Testis (tissue), 3 donors: ENCODE data around the gene ASAP2. TPM values are rescaled to one million over a fixed set of nuclear protein-coding genes. Genes with fewer than 3 reads are reported as not detected.

Experiments
- DNase-seq: peaks from one replicate; pipeline ENCODE4 v3.0.0-alpha.2; 2019
- H3K27ac ChIP-seq, 2 donors: fragments of 200-600 bp; sonication (generic); one replicate each; pipeline ENCODE4 v1.5.1; 2019
- H3K27me3 ChIP-seq: fragments of 200-600 bp; sonication (generic); one replicate; pipeline ENCODE4 v1.5.1; 2019
- H3K36me3 ChIP-seq: fragments of 200-600 bp; sonication (generic); one replicate; pipeline ENCODE4 v1.5.1; 2017; ENCODE audit warnings: low read depth; ENCODE audit errors: missing control alignments
- H3K4me1 ChIP-seq: fragments of 200-600 bp; sonication (generic); one replicate; pipeline ENCODE4 v1.5.1; 2019
- H3K4me3 ChIP-seq, 2 donors: fragments of 200-600 bp; sonication (generic); one replicate each; pipeline ENCODE4 v1.5.1; 2017 to 2019
- H3K9me3 ChIP-seq: fragments of 200-600 bp; sonication (generic); one replicate; pipeline ENCODE4 v1.5.1; 2017
- POLR2A ChIP-seq: fragments of 450-650 bp; IDR thresholded peaks from one replicate; pipeline ENCODE4 v1.6.1; 2017; ENCODE audit warnings: antibody characterized with exemption, mild to moderate bottlenecking, moderate library complexity
- WGBS, 2 donors: methylation state at CpG; one replicate each; pipeline ENCODE4 v1.1.5; 2018; 5-methylcytosine and 5-hydroxymethylcytosine counted together
- intact Hi-C: fragments of 100-400 bp; cut with DNase I; formaldehyde crosslinking; loops from one replicate; pipeline ENCODE4 v1.15.1; 2023; ENCODE audit warnings: low total_unique reads
- polyA plus RNA-seq: library from polyadenylated mRNA; stranded (reverse); fragments of 350-450 nt; fragmentation: Illumina TruSeq; extraction: RNeasy Lipid Tissue Mini Kit (QIAGEN cat#74804); gene quantifications from one replicate; pipeline ENCODE4 v1.2.3, GENCODE V29; 2014; ENCODE audit warnings: low read depth, low replicate concordance; ENCODE audit not compliant: insufficient read depth
- total RNA-seq, 2 donors: library from RNA; depleted of rRNA; stranded (reverse); fragments of >200 nt; gene quantifications; one replicate each; pipeline ENCODE4 v1.2.3, GENCODE V29; 2016
- TF ChIP-seq, protein P1 (sequence below), 3 experiments: fragments of 450-650 bp in 2 of 3; fragments of 200-600 bp in 1 of 3; sonication (generic) in 1 of 3; IDR thresholded peaks; one replicate each; pipeline ENCODE4 v1.5.1; 2016 to 2019; ENCODE audit warnings: antibody characterized with exemption in 3 of 3, mild to moderate bottlenecking in 2 of 3, moderate library complexity in 1 of 3

The ASAP2 gene
- total and polyA plus RNA-seq, 3 donors from 2014 or later = 42.4 to 87.2 (median 79.0) TPM

DNA sequence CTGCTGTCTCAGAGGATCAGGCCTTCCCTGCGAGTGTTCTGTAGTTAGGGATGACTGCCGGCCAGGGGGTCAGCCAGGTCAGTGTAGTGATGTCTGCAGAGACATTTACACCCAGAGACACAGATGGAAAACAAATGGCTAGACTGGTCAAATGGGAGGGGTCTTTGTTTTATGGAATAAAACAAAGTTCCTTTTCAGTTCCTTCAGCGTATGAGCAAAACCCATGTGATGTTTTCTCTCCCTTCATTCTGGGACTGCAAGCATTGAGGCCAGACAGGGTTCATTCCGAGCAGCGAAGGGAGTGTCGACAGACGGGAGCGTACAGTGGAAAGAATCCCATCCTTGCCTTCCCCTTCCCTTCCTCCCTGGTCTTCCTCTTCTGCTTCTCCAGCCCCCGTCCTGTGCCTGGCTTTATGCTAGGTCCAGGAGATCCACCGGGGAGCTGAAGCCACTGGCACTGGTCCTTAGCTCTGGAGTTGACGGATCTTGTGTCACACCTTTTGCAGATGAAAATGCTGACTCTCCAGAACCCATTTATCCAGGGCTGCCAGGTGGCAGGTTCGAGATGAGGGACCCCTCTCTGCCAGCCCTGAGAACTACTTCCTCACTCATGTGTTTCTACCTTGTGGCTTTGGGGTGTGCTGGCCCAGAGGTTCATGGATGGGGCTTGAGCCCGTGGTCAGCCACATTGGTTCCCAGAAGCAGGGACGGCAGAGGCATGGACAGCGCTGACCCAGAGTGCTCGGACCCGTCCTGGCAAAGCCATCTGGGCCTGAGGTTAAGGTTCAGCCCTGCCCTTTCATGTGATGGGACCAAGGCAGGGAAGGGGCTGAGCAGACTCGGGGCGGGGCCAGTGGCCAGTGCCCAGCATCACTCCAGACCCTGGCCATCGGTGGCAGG lies 192.5 kb downstream of the ASAP2 start:
- H3K27ac ChIP-seq = no peak overlapping the region
- H3K27me3 ChIP-seq = no peaks in the 10 kb centered on the region
- WGBS, 2 donors = 76 to 81% methylated on average over 17 to 20 of the region's 20 CpGs
- H3K9me3 ChIP-seq = no peaks in the 10 kb centered on the region
- DNase-seq = no peak
- intact Hi-C loops = no loop called here
- TF ChIP-seq, protein P1, sequence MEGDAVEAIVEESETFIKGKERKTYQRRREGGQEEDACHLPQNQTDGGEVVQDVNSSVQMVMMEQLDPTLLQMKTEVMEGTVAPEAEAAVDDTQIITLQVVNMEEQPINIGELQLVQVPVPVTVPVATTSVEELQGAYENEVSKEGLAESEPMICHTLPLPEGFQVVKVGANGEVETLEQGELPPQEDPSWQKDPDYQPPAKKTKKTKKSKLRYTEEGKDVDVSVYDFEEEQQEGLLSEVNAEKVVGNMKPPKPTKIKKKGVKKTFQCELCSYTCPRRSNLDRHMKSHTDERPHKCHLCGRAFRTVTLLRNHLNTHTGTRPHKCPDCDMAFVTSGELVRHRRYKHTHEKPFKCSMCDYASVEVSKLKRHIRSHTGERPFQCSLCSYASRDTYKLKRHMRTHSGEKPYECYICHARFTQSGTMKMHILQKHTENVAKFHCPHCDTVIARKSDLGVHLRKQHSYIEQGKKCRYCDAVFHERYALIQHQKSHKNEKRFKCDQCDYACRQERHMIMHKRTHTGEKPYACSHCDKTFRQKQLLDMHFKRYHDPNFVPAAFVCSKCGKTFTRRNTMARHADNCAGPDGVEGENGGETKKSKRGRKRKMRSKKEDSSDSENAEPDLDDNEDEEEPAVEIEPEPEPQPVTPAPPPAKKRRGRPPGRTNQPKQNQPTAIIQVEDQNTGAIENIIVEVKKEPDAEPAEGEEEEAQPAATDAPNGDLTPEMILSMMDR (IDR thresholded peaks at IDR 0.05) = no peak
- TF ChIP-seq POLR2A = no peak
- no peak overlapping the region for H3K4me3 ChIP-seq
- no peaks in the 10 kb centered on the region for H3K36me3 ChIP-seq
- no peaks in the 10 kb centered on the region for H3K4me1 ChIP-seq

DNA sequence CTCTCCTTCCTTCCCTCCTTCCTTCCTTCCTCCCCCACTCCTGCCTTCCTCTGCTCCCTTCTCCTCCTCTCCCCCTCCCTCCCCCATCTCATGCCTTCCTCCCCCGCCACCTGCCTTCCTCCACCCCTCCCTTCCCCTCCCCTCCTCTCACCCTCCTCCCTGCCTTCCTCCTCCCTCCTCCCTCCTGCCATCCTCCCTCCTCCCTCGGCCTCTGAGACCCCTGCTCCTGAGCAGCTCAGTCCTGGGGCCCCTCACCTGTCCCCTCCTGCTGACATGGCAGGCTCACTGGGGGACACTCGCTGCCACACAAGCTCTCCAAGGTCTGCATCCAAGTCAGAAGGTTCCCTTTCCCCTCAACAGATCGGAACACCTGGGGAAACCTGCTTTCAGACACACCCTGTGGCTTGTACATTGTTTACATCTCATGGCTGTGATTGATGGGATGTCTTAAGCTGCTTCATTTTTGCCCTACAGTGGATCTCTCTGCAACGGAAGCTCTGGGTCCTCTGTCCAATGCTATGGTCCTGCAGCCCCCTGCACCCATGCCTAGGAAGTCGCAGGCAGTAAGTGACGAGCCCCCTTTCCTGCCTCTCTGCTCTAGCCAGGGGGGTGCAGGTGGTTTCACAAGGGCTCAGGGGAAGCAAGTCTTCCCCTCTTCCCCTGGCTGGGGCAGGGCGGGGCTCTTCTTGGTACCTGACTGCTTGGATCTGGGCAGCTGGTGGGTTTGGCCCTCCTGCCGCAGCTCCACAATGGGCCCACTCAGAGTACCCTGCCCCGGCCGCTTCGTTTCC lies 193.9 kb downstream of the ASAP2 start:
- TF ChIP-seq, protein P1 (IDR thresholded peaks at IDR 0.05) = no peak
- no peak for TF ChIP-seq POLR2A
- intact Hi-C loops = no loop called here

DNA sequence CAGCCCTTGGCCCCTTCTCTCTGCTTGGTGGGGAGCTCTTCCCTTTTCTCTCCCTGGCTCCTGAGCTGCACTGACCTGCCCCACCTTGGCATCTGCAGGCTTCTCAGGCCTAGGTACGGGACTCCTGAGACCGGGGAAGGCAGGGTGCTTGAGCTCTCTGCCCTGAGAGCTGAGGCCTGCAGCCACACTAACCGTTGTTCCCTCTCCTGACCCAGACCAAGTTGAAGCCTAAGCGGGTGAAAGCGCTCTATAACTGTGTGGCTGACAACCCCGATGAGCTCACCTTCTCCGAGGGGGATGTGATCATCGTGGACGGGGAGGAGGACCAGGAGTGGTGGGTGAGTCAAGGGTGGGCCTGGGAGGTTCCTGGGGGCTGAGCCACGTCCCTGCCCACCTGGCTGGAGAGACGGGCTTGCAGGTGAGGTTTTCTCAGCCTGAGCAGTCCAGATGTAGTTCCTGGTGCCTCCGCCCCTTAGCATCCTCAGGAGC lies 194.5 kb downstream of the ASAP2 start:
- no peaks in the 10 kb centered on the region for H3K4me1 ChIP-seq
- no peak for DNase-seq
- no peaks in the 10 kb centered on the region for H3K27me3 ChIP-seq
- TF ChIP-seq POLR2A = no peak
- TF ChIP-seq, protein P1 (IDR thresholded peaks at IDR 0.05) = no peak
- no peak overlapping the region for H3K4me3 ChIP-seq
- H3K36me3 ChIP-seq = no peaks in the 10 kb centered on the region
- WGBS, 2 donors = 93 to 95% methylated on average over 10 to 12 of the region's 12 CpGs
- H3K9me3 ChIP-seq = no peaks in the 10 kb centered on the region
- intact Hi-C loops = no loop called here
- no peak overlapping the region for H3K27ac ChIP-seq

More for the DNA sequence above, 193.9 kb downstream of the ASAP2 start:
- Histone ChIP-seq H3K4me3 (no peak overlapping the region), H3K9me3 (no peaks in the 10 kb centered on the region), H3K4me1 (no peaks in the 10 kb centered on the region), H3K27ac (no peak overlapping the region), H3K27me3 (no peaks in the 10 kb centered on the region), H3K36me3 (no peaks in the 10 kb centered on the region)
- no peak for DNase-seq
- WGBS, 2 donors = 78 to 95% methylated on average over 5 to 11 of the region's 12 CpGs

DNA sequence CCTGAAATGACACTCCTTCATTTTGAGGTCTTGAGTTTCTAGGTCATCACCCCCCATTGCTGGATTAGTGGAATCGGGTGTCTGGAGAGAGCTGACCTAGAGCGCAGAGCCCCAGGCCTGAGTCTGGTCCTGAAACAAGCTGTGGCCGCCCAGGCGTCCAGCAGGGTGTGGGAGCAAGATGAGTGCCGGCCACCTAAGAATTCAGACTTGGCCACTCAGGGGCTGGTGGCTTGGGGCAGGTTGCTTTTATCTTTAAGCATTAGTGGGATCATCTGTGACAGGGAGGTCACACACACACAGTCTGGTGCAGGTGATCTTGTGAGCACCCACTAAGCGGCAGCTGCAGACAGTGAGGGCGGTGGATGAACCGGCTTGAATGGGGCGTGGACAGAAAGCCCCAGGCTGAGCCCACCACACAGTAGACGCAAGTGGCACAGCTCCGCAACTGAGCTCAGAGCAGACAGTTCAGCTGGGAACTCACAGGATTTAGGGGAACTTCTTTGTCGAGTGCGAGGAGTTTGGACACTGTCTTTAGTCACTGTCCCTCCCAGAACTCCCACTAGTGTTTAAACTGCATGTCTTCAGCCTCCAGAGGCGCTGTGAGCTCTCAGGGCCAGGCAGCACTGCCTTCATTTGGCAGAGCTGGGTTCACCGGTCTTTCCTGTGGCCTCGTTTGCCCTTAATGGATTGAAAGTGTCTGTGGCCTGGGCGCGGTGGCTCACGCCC lies 195.2 kb downstream of the ASAP2 start:
- Histone ChIP-seq H3K27me3 (no peaks in the 10 kb centered on the region), H3K27ac (no peak overlapping the region), H3K36me3 (no peaks in the 10 kb centered on the region), H3K4me3 (no peak overlapping the region), H3K4me1 (no peaks in the 10 kb centered on the region), H3K9me3 (no peaks in the 10 kb centered on the region)
- intact Hi-C loops = no loop called here
- DNase-seq = no peak
- TF ChIP-seq, protein P1 (IDR thresholded peaks at IDR 0.05) = no peak
- no peak for TF ChIP-seq POLR2A
- WGBS, 2 donors = 89 to 91% methylated on average over 10 to 19 of the region's 19 CpGs
